ENCODE measurements around the gene RGS19.

GRCh38 chr20:64071341-64072332 lies 7.7 kb downstream of the RGS19 start:
- no peak for TF ChIP-seq CTCF (IDR thresholded peaks at IDR 0.05)
- TF ChIP-seq ZFX (IDR thresholded peaks at IDR 0.05; ENCODE audit: borderline replicate concordance) = no peak
